Esophagus squamous epithelium (tissue), 5 donors: ENCODE data around the gene DLG5. TPM values are rescaled to one million over a fixed set of nuclear protein-coding genes. Genes with fewer than 3 reads are reported as not detected.

Source experiments
- DNase-seq: peaks from one replicate; lab custom pipeline; 2025; lab: John Stamatoyannopoulos, UW
- H3K27ac ChIP-seq, 4 donors: fragments of 200-600 bp; sonication (generic); one replicate each; pipeline ENCODE4 v1.5.1; 2016 to 2019; ENCODE audit warnings: mild to moderate bottlenecking in 1 of 4
- H3K27me3 ChIP-seq, 4 donors: fragments of 200-600 bp; sonication (generic); 1 replicate in 3 of 4; 2 replicates in 1 of 4; pipeline versions ENCODE4 v1.5.1 to v1.6.0; 2017 to 2021; ENCODE audit warnings: antibody characterized with exemption in 1 of 4
- H3K36me3 ChIP-seq, 3 donors: fragments of 200-600 bp; sonication (generic); one replicate each; pipeline ENCODE4 v1.5.1; 2016 to 2019
- H3K4me1 ChIP-seq, 3 donors: fragments of 200-600 bp; sonication (generic); one replicate each; pipeline ENCODE4 v1.5.1; 2017 to 2019
- H3K4me3 ChIP-seq, 4 donors: fragments of 200-600 bp; sonication (generic); 1 replicate in 3 of 4; 2 replicates in 1 of 4; pipeline ENCODE4 v1.5.1; 2016 to 2019; ENCODE audit warnings: mild to moderate bottlenecking in 2 of 4, moderate library complexity in 1 of 4
- H3K9me3 ChIP-seq, 3 donors: fragments of 200-600 bp; sonication (generic); one replicate each; pipeline ENCODE4 v1.5.1; 2016 to 2019
- POLR2A ChIP-seq, 4 donors: fragments of 450-650 bp; IDR thresholded peaks; one replicate each; pipeline ENCODE4 v1.6.1; 2017; ENCODE audit warnings: antibody characterized with exemption in 4 of 4, mild to moderate bottlenecking in 4 of 4, moderate library complexity in 3 of 4
- WGBS, 2 donors: methylation state at CpG; one replicate each; pipeline ENCODE4 v1.1.5; 2018; 5-methylcytosine and 5-hydroxymethylcytosine counted together
- intact Hi-C: fragments of 100-400 bp; cut with DNase I; formaldehyde crosslinking; loops from one replicate; pipeline ENCODE4 v1.15.0; 2022
- total RNA-seq, 4 donors: library from RNA; depleted of rRNA; stranded (reverse); fragments of >200 nt; gene quantifications; one replicate each; pipeline ENCODE4 v1.1.0, GENCODE V29; 2016
- TF ChIP-seq, protein P1 (sequence below), 6 experiments: fragments of 450-650 bp in 4 of 6; fragments of 200-600 bp in 2 of 6; sonication (generic) in 2 of 6; IDR thresholded peaks; one replicate each; pipeline ENCODE4 v1.5.1; 2016 to 2019; ENCODE audit warnings: antibody characterized with exemption in 6 of 6, mild to moderate bottlenecking in 4 of 6, moderate library complexity in 4 of 6
- donor health status: DM: yes; HTN: yes; CAD: no.

The DLG5 gene
- total RNA-seq, 4 donors from 2014 or later, result 34.1 to 50.9 (median 41.3) TPM

DNA sequence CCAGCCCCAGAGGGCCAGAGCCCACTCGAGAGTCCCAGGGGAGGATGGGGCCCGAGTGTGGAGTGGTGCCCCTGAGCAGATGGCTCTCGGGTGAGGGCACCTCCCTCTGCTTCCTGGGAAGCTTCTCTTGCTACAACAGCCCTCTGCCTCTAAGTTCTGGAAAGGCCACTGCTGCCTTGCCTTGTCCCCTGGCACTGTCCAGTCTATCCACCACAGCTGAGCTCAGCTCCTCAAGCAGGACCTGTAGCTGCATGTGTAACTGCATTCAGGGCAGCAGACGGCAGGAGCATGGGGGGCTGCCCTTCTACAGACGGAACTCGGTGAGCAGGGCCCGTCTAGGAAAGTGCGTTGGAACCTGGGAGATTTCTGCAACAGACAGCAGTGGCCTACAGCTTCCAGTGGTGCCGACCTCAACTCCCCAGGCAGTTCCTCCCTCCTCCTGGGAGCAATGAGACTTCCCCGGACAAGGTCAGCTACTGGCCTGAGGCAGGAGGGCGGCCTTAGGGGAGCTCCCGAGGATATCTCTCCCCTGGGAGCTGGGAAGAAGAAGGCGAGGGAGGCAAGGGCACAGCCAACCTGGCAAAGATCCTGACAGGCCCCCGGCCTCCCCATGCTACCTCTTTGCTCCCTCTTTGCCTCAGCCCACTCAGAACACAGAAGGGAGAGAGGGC lies 88.5 kb downstream of the DLG5 start:
- peaks cover 26 to 90% (median 35%) of the 10 kb centered on the region in 3 donors for H3K36me3 ChIP-seq
- H3K27ac ChIP-seq, result peak overlapping the region in 1 of 4 donors; percentile 13
- no peaks in the 10 kb centered on the region for H3K27me3 ChIP-seq
- TF ChIP-seq, protein P1, sequence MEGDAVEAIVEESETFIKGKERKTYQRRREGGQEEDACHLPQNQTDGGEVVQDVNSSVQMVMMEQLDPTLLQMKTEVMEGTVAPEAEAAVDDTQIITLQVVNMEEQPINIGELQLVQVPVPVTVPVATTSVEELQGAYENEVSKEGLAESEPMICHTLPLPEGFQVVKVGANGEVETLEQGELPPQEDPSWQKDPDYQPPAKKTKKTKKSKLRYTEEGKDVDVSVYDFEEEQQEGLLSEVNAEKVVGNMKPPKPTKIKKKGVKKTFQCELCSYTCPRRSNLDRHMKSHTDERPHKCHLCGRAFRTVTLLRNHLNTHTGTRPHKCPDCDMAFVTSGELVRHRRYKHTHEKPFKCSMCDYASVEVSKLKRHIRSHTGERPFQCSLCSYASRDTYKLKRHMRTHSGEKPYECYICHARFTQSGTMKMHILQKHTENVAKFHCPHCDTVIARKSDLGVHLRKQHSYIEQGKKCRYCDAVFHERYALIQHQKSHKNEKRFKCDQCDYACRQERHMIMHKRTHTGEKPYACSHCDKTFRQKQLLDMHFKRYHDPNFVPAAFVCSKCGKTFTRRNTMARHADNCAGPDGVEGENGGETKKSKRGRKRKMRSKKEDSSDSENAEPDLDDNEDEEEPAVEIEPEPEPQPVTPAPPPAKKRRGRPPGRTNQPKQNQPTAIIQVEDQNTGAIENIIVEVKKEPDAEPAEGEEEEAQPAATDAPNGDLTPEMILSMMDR (IDR thresholded peaks at IDR 0.05), result no peak
- no peak for TF ChIP-seq POLR2A (IDR thresholded peaks at IDR 0.05)
- 40 to 73% methylated on average over 1 to 8 of the region's 14 CpGs for WGBS, 2 donors
- intact Hi-C loops, result no loop called here
- H3K4me1 ChIP-seq, result peaks cover 0 to 23% (median 3%) of the 10 kb centered on the region in 3 donors
- no peak for DNase-seq
- no peak overlapping the region for H3K4me3 ChIP-seq
- H3K9me3 ChIP-seq, result no peaks in the 10 kb centered on the region

DNA sequence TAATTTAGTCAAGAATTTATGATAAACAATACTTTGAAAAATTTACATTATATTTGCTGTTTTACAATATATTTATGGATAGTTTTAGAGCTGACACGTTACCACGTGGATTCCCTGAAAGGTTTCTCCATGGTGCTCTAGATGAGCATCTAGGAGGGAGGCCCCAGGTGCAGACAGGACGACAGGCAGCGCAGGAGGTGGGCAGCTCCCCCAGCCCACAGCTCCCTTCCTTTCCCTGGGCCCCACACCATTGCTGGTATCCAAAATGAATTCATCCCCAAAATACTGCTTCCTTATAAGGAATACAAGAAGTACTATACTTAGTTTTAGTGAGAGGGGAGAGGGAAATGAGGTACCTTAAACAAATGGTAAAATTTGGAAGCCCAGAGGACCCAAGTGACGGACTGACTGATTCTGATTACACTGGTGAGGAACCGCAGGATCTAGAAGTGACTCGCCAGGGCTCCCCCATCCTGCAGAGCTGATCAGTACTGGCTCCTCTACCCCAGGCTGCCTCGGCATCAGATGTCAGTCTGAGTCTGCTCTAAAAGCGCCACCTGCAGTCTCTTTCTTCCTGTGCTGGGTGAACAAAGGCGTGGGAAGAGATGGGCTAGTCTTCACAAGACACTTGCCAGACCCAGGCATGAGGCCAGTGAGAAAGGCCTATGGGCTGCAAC lies 89.2 kb downstream of the DLG5 start:
- no peaks in the 10 kb centered on the region for H3K9me3 ChIP-seq
- peak overlapping the region in 1 of 4 donors; percentile 13 for H3K27ac ChIP-seq
- no peak for DNase-seq
- peaks cover 23 to 90% (median 31%) of the 10 kb centered on the region in 3 donors for H3K36me3 ChIP-seq
- H3K4me1 ChIP-seq, result peaks cover 0 to 28% (median 3%) of the 10 kb centered on the region in 3 donors
- no peak overlapping the region for H3K4me3 ChIP-seq
- WGBS, 2 donors, result 56 to 82% methylated on average over 4 to 8 of the region's 10 CpGs
- no peak for TF ChIP-seq POLR2A (IDR thresholded peaks at IDR 0.05)
- TF ChIP-seq, protein P1 (IDR thresholded peaks at IDR 0.05), result peak in 1 of 6 experiments; percentile 3
- intact Hi-C loops, result no loop called here
- H3K27me3 ChIP-seq, result no peaks in the 10 kb centered on the region

DNA sequence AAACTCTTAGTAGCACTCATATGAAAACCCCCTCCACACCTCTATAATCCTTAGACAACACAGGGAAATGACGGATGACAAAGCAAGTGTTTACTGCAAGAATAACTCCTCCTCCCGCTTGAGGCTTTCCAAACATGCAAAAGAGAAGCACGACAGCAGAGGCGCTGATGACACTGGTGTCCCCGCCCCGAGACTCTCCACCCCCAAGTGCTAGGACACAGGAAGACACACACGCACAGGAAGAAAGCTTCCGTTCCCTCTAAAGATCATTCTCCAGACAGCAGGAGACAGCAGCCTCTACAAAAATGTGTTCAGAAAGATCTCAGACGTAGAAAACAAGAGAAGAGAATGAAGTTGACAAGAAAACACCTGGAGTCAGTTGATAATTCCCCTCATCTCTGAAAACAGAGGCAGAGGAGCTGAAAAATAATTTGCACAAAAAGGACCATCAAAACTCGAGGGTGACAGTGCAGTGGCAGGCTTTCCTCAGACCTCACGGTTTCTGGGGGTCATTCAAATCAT lies 90.2 kb downstream of the DLG5 start:
- Histone ChIP-seq H3K36me3 (peaks cover 20 to 90% (median 22%) of the 10 kb centered on the region in 3 donors), H3K27me3 (no peaks in the 10 kb centered on the region), H3K9me3 (no peaks in the 10 kb centered on the region), H3K4me3 (no peak overlapping the region), H3K27ac (peak overlapping the region in 3 of 4 donors; percentile 7 to 54 (median 16)), H3K4me1 (peaks cover 0 to 36% (median 3%) of the 10 kb centered on the region in 3 donors)
- TF ChIP-seq, protein P1 (IDR thresholded peaks at IDR 0.05), result no peak
- peak in 1 of 4 donors; percentile 31 for TF ChIP-seq POLR2A (IDR thresholded peaks at IDR 0.05)
- DNase-seq, result no peak
- intact Hi-C loops, result no loop called here
- 39 to 64% methylated on average over 7 to 10 of the region's 11 CpGs for WGBS, 2 donors

DNA sequence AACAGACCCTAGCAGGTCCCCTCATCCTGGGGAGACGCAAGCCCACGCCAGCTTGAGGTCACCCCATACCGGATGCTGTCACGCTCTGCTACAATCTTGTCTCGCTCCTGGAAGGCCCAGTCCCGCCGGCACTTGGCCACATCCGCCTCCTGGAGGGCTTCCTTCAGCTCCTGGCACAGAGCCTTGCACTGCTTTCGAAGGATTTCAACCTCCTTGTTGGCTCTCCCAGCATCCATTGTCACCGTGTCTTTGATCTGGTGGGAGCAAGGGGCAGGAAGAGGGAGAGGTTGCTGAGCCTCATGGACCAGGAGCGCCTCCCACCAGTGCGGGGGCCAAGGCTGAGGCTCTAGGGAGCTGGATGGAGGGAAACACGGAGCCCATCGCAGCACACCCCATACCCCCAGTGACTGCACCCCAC lies 90.9 kb downstream of the DLG5 start:
- H3K9me3 ChIP-seq, result no peaks in the 10 kb centered on the region
- H3K27ac ChIP-seq, result peak overlapping the region in 2 of 4 donors; percentile 16 to 53
- intact Hi-C loops, result no loop called here
- no peaks in the 10 kb centered on the region for H3K27me3 ChIP-seq
- 77 to 84% methylated on average over 8 to 13 of the region's 14 CpGs for WGBS, 2 donors
- peaks cover 18 to 90% (median 20%) of the 10 kb centered on the region in 3 donors for H3K36me3 ChIP-seq
- DNase-seq, result no peak
- no peak overlapping the region for H3K4me3 ChIP-seq
- TF ChIP-seq, protein P1 (IDR thresholded peaks at IDR 0.05), result no peak
- no peak for TF ChIP-seq POLR2A (IDR thresholded peaks at IDR 0.05)
- peaks cover 0 to 36% (median 3%) of the 10 kb centered on the region in 3 donors for H3K4me1 ChIP-seq
